Measurements from ENCODE around the gene PILRA. TPM values are rescaled to one million over a fixed set of nuclear protein-coding genes. Genes with fewer than 3 reads are reported as not detected.

Gene PILRA
- total RNA-seq, 1 experiment from 2014 or later, result 0.68 TPM

DNA sequence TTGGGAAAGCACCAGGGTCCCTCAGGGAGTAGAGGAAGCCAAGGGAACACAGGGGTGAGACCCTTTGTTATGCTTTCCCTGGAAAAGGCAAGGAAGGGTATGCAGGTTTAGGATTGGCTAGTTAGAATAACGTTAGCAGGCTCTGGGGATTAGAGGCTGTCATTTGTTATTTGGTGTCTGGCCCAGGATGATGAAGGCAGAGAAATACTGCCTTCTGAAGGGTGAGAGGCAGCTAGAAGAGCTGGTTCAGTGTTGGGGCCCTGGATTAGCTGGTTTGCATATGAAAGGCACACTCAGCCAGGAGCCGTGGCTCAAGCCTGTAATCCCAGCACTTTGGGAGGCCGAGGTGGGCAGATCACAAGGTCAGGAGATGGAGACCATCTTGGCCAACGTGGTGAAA, 3.0 kb upstream of the PILRA start:
- no peak overlapping the region for H3K4me3 Mint-ChIP-seq (ENCODE audit: unreplicated experiment)
- H3K4me1 Mint-ChIP-seq (ENCODE audit: low read depth, unreplicated experiment), result no peaks in the 10 kb centered on the region
- Histone ChIP-seq H3K36me3 (ENCODE audit: control insufficient read depth, insufficient read depth, low read length) (no peaks in the 10 kb centered on the region), H3K4me1 (no peaks in the 10 kb centered on the region), H3K9me3 (no peaks in the 10 kb centered on the region), H3K4me3 (ENCODE audit: low read depth, low read length) (no peak overlapping the region), H3K27me3 (replicated peaks; ENCODE audit: control insufficient read depth, insufficient read depth, low read length) (no peaks in the 10 kb centered on the region)
- H3K27me3 Mint-ChIP-seq (ENCODE audit: insufficient read depth, unreplicated experiment), result no peaks in the 10 kb centered on the region
- DNase-seq, result no peak
- CTCF ChIA-PET, result no interaction called here
- H3K36me3 Mint-ChIP-seq (ENCODE audit: insufficient read depth, unreplicated experiment), result peaks cover 50% of the 10 kb centered on the region
- TF ChIP-seq, protein P1, sequence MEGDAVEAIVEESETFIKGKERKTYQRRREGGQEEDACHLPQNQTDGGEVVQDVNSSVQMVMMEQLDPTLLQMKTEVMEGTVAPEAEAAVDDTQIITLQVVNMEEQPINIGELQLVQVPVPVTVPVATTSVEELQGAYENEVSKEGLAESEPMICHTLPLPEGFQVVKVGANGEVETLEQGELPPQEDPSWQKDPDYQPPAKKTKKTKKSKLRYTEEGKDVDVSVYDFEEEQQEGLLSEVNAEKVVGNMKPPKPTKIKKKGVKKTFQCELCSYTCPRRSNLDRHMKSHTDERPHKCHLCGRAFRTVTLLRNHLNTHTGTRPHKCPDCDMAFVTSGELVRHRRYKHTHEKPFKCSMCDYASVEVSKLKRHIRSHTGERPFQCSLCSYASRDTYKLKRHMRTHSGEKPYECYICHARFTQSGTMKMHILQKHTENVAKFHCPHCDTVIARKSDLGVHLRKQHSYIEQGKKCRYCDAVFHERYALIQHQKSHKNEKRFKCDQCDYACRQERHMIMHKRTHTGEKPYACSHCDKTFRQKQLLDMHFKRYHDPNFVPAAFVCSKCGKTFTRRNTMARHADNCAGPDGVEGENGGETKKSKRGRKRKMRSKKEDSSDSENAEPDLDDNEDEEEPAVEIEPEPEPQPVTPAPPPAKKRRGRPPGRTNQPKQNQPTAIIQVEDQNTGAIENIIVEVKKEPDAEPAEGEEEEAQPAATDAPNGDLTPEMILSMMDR (IDR thresholded peaks at IDR 0.05; ENCODE audit: insufficient read depth in 1 of 2, low read depth in 1 of 2, low read length in 1 of 2, severe bottlenecking in 1 of 2, unreplicated experiment in 1 of 2), result no peak
- intact Hi-C loops (cut with micrococcal nuclease; ENCODE audit: unreplicated experiment), result no loop called here
- H3K9me3 Mint-ChIP-seq (ENCODE audit: unreplicated experiment), result no peaks in the 10 kb centered on the region
- H3K27ac Mint-ChIP-seq (ENCODE audit: unreplicated experiment), result peak overlapping the region; percentile 23
- no TSS peak for BruUV-seq (replicated peaks)
- POLR2A ChIA-PET, result no interaction called here

DNA sequence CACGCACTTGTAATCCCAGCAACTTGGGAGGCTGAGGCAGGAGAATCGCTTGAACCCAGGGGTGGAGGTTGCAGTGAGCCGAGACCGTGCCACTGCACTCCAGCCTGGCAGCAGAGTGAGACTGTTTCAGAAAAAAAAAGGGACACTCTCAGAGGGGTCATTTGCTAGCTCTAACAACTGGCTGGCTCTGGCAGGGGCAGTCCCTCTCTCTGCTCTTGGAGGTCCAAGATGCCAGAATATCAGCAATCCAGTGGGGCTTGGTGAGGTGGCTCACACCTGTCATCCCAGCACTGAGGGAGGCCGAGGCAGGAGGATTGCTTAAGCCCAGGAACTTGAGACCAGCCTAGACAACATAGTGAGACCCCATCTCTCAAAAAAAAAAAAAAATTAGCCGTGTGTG, 2.5 kb upstream of the PILRA start:
- H3K36me3 ChIP-seq (ENCODE audit: control insufficient read depth, insufficient read depth, low read length), result no peaks in the 10 kb centered on the region
- POLR2A ChIA-PET, result no interaction called here

DNA sequence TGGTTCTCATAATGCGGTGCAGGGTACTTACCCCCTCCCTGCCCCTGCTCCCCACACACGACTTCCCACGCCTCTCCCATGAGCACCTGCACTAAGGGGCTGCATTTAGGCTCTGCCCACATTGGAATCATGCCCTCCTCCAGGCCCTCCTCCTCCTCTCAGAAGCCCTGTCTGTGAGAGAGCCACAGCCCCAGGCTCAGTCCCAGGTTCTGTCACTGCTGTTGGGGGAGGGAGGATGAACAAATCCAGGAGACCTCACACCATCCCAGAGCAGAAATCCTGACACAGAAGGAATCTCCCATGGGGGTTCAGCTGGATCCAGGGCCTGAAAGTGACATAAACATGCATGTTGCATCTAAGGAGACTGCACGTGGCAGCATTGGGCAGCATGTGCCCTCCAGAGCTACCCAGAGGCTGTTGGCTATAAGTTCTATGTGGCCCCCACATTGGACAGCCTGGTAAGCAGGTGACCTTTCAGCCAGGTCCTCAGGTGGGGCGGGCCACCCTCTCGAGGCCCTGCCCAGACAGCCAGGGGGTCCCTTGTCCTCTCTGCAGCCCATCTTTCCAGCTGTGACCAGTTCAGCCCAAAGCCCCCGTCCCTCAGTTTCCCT, 1.6 kb upstream of the PILRA start:
- H3K27me3 Mint-ChIP-seq (ENCODE audit: insufficient read depth, unreplicated experiment), result no peaks in the 10 kb centered on the region
- POLR2A ChIA-PET, result no interaction called here

More for the DNA sequence above, 2.5 kb upstream of the PILRA start:
- Mint-ChIP-seq H3K9me3 (ENCODE audit: unreplicated experiment) (no peaks in the 10 kb centered on the region), H3K27me3 (ENCODE audit: insufficient read depth, unreplicated experiment) (no peaks in the 10 kb centered on the region), H3K27ac (ENCODE audit: unreplicated experiment) (no peak overlapping the region), H3K36me3 (ENCODE audit: insufficient read depth, unreplicated experiment) (peaks cover 48% of the 10 kb centered on the region), H3K4me1 (ENCODE audit: low read depth, unreplicated experiment) (no peaks in the 10 kb centered on the region), H3K4me3 (ENCODE audit: unreplicated experiment) (no peak overlapping the region)
- intact Hi-C loops (cut with micrococcal nuclease; ENCODE audit: unreplicated experiment), result no loop called here
- DNase-seq, result no peak
- BruUV-seq (replicated peaks), result no TSS peak
- Histone ChIP-seq H3K4me3 (ENCODE audit: low read depth, low read length) (no peak overlapping the region), H3K9me3 (no peaks in the 10 kb centered on the region), H3K27me3 (replicated peaks; ENCODE audit: control insufficient read depth, insufficient read depth, low read length) (no peaks in the 10 kb centered on the region), H3K4me1 (no peaks in the 10 kb centered on the region)
- CTCF ChIA-PET, result no interaction called here
- TF ChIP-seq, protein P1 (IDR thresholded peaks at IDR 0.05; ENCODE audit: insufficient read depth in 1 of 2, low read depth in 1 of 2, low read length in 1 of 2, severe bottlenecking in 1 of 2, unreplicated experiment in 1 of 2), result no peak

More for the DNA sequence above, 1.6 kb upstream of the PILRA start:
- Mint-ChIP-seq H3K27ac (ENCODE audit: unreplicated experiment) (no peak overlapping the region), H3K4me1 (ENCODE audit: low read depth, unreplicated experiment) (no peaks in the 10 kb centered on the region), H3K36me3 (ENCODE audit: insufficient read depth, unreplicated experiment) (peaks cover 40% of the 10 kb centered on the region), H3K4me3 (ENCODE audit: unreplicated experiment) (no peak overlapping the region), H3K9me3 (ENCODE audit: unreplicated experiment) (no peaks in the 10 kb centered on the region)
- CTCF ChIA-PET, result no interaction called here
- Histone ChIP-seq H3K4me3 (ENCODE audit: low read depth, low read length) (no peak overlapping the region), H3K36me3 (ENCODE audit: control insufficient read depth, insufficient read depth, low read length) (no peaks in the 10 kb centered on the region), H3K27me3 (replicated peaks; ENCODE audit: control insufficient read depth, insufficient read depth, low read length) (no peaks in the 10 kb centered on the region), H3K4me1 (no peaks in the 10 kb centered on the region), H3K9me3 (no peaks in the 10 kb centered on the region)
- TF ChIP-seq, protein P1 (IDR thresholded peaks at IDR 0.05; ENCODE audit: insufficient read depth in 1 of 2, low read depth in 1 of 2, low read length in 1 of 2, severe bottlenecking in 1 of 2, unreplicated experiment in 1 of 2), result no peak
- no peak for DNase-seq
- BruUV-seq (replicated peaks), result no TSS peak
- intact Hi-C loops (cut with micrococcal nuclease; ENCODE audit: unreplicated experiment), result no loop called here
